ENCODE data around the gene FAM181A. TPM values are rescaled to one million over a fixed set of nuclear protein-coding genes. Genes with fewer than 3 reads are reported as not detected.

Gene FAM181A
- total RNA-seq, 2 donors from 2014 or later: not detected

- TF ChIP-seq CTCF (IDR thresholded peaks at IDR 0.05): no peak
- no peak for TF ChIP-seq POLR2A (IDR thresholded peaks at IDR 0.05)
- Histone ChIP-seq H3K36me3 (replicated peaks in 1 of 2; ENCODE audit: insufficient read depth in 1 of 2, low read depth in 2 of 2) (no peaks in the 10 kb centered on the region), H3K4me3 (no peak overlapping the region), H3K27me3 (no peaks in the 10 kb centered on the region), H3K27ac (no peak overlapping the region), H3K4me1 (no peaks in the 10 kb centered on the region), H3K9me3 (no peaks in the 10 kb centered on the region)
- WGBS, 2 donors: 78 to 81% methylated on average over 11 of the region's 11 CpGs
- intact Hi-C loops (cut with DNase I): no loop called here
- DNase-seq: no peak
- no peak for ATAC-seq
These were observed 2.5 kb downstream of the FAM181A start for GRCh38 chr14:93929657-93930056.

GRCh38 chr14:93930296-93930988 lies 3.3 kb downstream of the FAM181A start:
- 80 to 100% methylated on average over 1 to 8 of the region's 8 CpGs for WGBS, 2 donors
- no peaks in the 10 kb centered on the region for H3K36me3 ChIP-seq (replicated peaks in 1 of 2; ENCODE audit: insufficient read depth in 1 of 2, low read depth in 2 of 2)
- DNase-seq: no peak

DNA sequence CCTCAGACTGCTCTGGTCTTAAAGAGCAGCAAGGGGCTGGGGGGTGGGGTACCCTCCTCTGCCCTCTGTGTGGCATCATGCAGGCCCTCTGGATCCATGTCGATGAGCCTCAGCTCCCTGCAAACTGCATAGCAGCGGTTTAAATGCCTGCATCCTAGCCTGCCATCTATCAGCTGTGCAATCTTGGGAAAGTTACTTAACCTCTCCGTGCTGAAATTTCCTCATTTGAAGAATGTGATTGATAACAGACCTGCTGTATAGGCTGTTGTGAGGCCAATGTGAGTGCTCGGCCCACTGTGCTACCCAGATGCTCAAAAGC lies 3.8 kb downstream of the FAM181A start:
- ATAC-seq: no peak
- WGBS, 2 donors: 66 to 77% methylated on average over 4 of the region's 4 CpGs
- H3K4me3 ChIP-seq: no peak overlapping the region

More at GRCh38 chr14:93930296-93930988, 3.3 kb downstream of the FAM181A start:
- Histone ChIP-seq H3K4me1 (no peaks in the 10 kb centered on the region), H3K27me3 (no peaks in the 10 kb centered on the region), H3K9me3 (no peaks in the 10 kb centered on the region), H3K27ac (no peak overlapping the region), H3K4me3 (no peak overlapping the region)
- no peak for ATAC-seq
- TF ChIP-seq CTCF (IDR thresholded peaks at IDR 0.05): no peak
- no peak for TF ChIP-seq POLR2A (IDR thresholded peaks at IDR 0.05)
- intact Hi-C loops (cut with DNase I): no loop called here

DNA sequence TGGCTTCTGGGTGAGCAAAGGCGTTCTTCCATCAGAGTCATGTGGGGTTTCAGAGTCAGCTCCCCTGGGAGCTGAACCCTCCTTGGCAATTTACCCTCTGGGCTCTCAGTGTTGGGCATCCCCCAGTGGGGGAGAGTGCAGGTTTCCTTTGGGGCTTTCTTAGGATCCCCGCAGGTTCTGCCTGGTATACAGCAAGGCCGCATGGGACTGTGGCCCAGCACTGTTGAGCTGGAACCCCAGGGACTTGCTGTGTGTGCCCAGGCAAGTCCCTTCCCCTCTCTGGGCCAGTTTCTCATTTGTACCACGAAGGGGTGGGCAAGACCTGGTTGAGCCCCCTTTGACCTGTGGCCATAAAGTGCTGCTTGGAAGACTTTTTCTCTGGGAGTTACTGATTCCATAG lies 5.5 kb downstream of the FAM181A start:
- H3K36me3 ChIP-seq (replicated peaks in 1 of 2; ENCODE audit: insufficient read depth in 1 of 2, low read depth in 2 of 2): no peaks in the 10 kb centered on the region
- no peak for ATAC-seq
- H3K27ac ChIP-seq: no peak overlapping the region
- intact Hi-C loops (cut with DNase I): no loop called here
- no peak overlapping the region for H3K4me3 ChIP-seq
- TF ChIP-seq CTCF (IDR thresholded peaks at IDR 0.05): no peak
- no peak for TF ChIP-seq POLR2A (IDR thresholded peaks at IDR 0.05)
- no peaks in the 10 kb centered on the region for H3K9me3 ChIP-seq
- WGBS, 2 donors: 83% methylated on average over 3 to 4 of the region's 4 CpGs
- H3K4me1 ChIP-seq: no peaks in the 10 kb centered on the region
- no peaks in the 10 kb centered on the region for H3K27me3 ChIP-seq
- DNase-seq: no peak

More for the DNA sequence above, 3.8 kb downstream of the FAM181A start:
- Histone ChIP-seq H3K27ac (no peak overlapping the region), H3K27me3 (no peaks in the 10 kb centered on the region), H3K9me3 (no peaks in the 10 kb centered on the region), H3K36me3 (replicated peaks in 1 of 2; ENCODE audit: insufficient read depth in 1 of 2, low read depth in 2 of 2) (no peaks in the 10 kb centered on the region), H3K4me1 (no peaks in the 10 kb centered on the region)
- intact Hi-C loops (cut with DNase I): no loop called here
- no peak for DNase-seq
- no peak for TF ChIP-seq CTCF (IDR thresholded peaks at IDR 0.05)
- TF ChIP-seq POLR2A (IDR thresholded peaks at IDR 0.05): no peak

DNA sequence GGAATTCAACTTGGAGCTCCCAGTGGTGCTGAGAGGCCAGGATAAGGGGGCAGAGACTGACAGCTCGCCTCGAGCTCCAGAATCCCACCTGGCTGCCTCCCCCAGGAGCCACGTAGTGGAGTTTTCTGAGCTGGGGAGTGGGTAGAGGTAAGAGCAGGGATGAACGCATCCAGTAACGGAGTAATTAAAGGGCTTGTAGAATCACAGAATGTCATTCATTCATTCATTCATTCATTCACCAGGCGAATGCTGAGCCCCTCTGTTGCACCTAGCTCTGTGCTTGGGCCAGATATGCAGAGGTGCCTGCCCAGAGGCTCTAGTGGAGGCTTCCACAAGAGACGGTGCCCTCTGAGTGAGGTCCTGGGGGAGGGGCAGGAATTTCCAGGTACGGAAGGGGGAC lies 8.1 kb downstream of the FAM181A start:
- intact Hi-C loops (cut with DNase I): loop anchor here (5.0 kb wide), 1 partner anchor 67 kb away; no protein-coding TSS in a partner anchor
- 59% methylated on average over 8 of the region's 8 CpGs for WGBS, 2 donors

More for the DNA sequence above, 8.1 kb downstream of the FAM181A start:
- H3K4me1 ChIP-seq: peaks cover 13% of the 10 kb centered on the region
- no peaks in the 10 kb centered on the region for H3K36me3 ChIP-seq (replicated peaks in 1 of 2; ENCODE audit: insufficient read depth in 1 of 2, low read depth in 2 of 2)
- no peak overlapping the region for H3K27ac ChIP-seq
- TF ChIP-seq POLR2A (IDR thresholded peaks at IDR 0.05) (no peak), CTCF (IDR thresholded peaks at IDR 0.05) (no peak)
- ATAC-seq (no peak), DNase-seq (no peak)
- H3K27me3 ChIP-seq: no peaks in the 10 kb centered on the region
- no peaks in the 10 kb centered on the region for H3K9me3 ChIP-seq
- no peak overlapping the region for H3K4me3 ChIP-seq

Measured in body of pancreas (tissue), 4 donors.